H1 (cell line): ENCODE results near the gene CYB561. TPM values are rescaled to one million over a fixed set of nuclear protein-coding genes. Genes with fewer than 3 reads are reported as not detected.

Experiments
- CTCF ChIA-PET: fragments of 300-600 bp; sonication (Branson Sonifier 250); formaldehyde crosslinking; loops from one replicate; lab custom pipeline; 2021; ENCODE audit not compliant: partially characterized antibody; lab: Charles Lee
- POLR2A ChIA-PET: fragments of 300-600 bp; sonication (Branson Sonifier 250); formaldehyde crosslinking; loops from one replicate; lab custom pipeline; 2021; ENCODE audit warnings: inconsistent platforms; ENCODE audit not compliant: partially characterized antibody; lab: Charles Lee
- DNase-seq, 2 experiments: peaks; one replicate each; pipeline versions ENCODE4 v3.0.0 to v3.0.0-alpha.2; 2010 to 2022; ENCODE audit warnings: low spot score in 2 of 2, low read depth in 1 of 2, mixed read lengths in 1 of 2
- FAIRE-seq: peaks from 2 replicates; lab custom pipeline; 2011; peaks lifted over from hg19 to GRCh38; lab: Jason Lieb, UNC
- H2AFZ ChIP-seq: 2 replicates; pipeline ENCODE4 v1.8.1; 2012; ENCODE audit warnings: low read length, inconsistent platforms
- H2AK5ac ChIP-seq: 2 replicates; pipeline ENCODE4 v1.6.1; 2013; ENCODE audit warnings: low read depth, low read length
- H2BK120ac ChIP-seq: replicated peaks from 2 replicates; pipeline ENCODE3; 2013; ENCODE audit warnings: low read depth, low read length, inconsistent platforms
- H2BK12ac ChIP-seq: 2 replicates; pipeline ENCODE4 v1.6.1; 2013; ENCODE audit warnings: low read depth, low read length
- H2BK15ac ChIP-seq: 2 replicates; pipeline ENCODE4 v1.6.1; 2013; ENCODE audit warnings: low read length
- H2BK20ac ChIP-seq: 2 replicates; pipeline ENCODE4 v1.6.1; 2013; ENCODE audit warnings: low read length
- H2BK5ac ChIP-seq: 2 replicates; pipeline ENCODE4 v1.6.1; 2013; ENCODE audit warnings: low read depth, low read length
- H3K14ac ChIP-seq: 2 replicates; pipeline ENCODE4 v1.6.1; 2013; ENCODE audit warnings: inconsistent platforms; ENCODE audit not compliant: insufficient read length
- H3K18ac ChIP-seq: 2 replicates; pipeline ENCODE4 v1.6.1; 2013; ENCODE audit warnings: low read length; ENCODE audit errors: extremely low read depth
- H3K23ac ChIP-seq: 2 replicates; pipeline ENCODE4 v1.6.1; 2013; ENCODE audit warnings: inconsistent platforms; ENCODE audit not compliant: insufficient read length
- H3K23me2 ChIP-seq: 2 replicates; pipeline ENCODE4 v1.6.1; 2013; ENCODE audit warnings: low read depth, low read length
- H3K27ac ChIP-seq: 2 replicates; pipeline ENCODE4 v1.6.1; 2011; ENCODE audit warnings: low read depth, low read length, inconsistent platforms
- H3K27me3 ChIP-seq, 4 experiments: replicated peaks in 1 of 4; 1 replicate in 1 of 4; 2 replicates in 3 of 4; pipeline versions ENCODE4 v1.6.1 to v1.8.1; 2011 to 2013; ENCODE audit warnings: low read length in 3 of 4, mild to moderate bottlenecking in 3 of 4, inconsistent platforms in 2 of 4, mixed read lengths in 2 of 4, moderate library complexity in 1 of 4; ENCODE audit not compliant: control insufficient read depth in 3 of 4, insufficient read depth in 3 of 4; ENCODE audit errors: extremely low read depth in 1 of 4
- H3K36me3 ChIP-seq, 4 experiments: 2 replicates each; pipeline versions ENCODE4 v1.6.1 to v1.8.1; 2011 to 2013; ENCODE audit warnings: mild to moderate bottlenecking in 4 of 4, low read length in 3 of 4, moderate library complexity in 2 of 4, control low read depth in 1 of 4, inconsistent platforms in 1 of 4; ENCODE audit not compliant: insufficient read depth in 4 of 4, control insufficient read depth in 2 of 4
- H3K4ac ChIP-seq: replicated peaks from 2 replicates; pipeline ENCODE3; 2013; ENCODE audit warnings: low read length, low read depth, mixed read lengths, inconsistent platforms; ENCODE audit not compliant: insufficient read length
- H3K4me1 ChIP-seq, 4 experiments: replicated peaks in 1 of 4; 1 replicate in 1 of 4; 2 replicates in 3 of 4; pipeline versions ENCODE4 v1.6.1 to v1.8.1; 2011 to 2013; ENCODE audit warnings: low read length in 3 of 4, inconsistent platforms in 2 of 4, mixed read lengths in 1 of 4; ENCODE audit not compliant: insufficient read depth in 4 of 4, control insufficient read depth in 3 of 4
- H3K4me2 ChIP-seq, 2 experiments: 2 replicates each; pipeline versions ENCODE4 v1.6.1 to v1.8.1; 2011 to 2013; ENCODE audit warnings: low read depth in 2 of 2, low read length in 2 of 2, control low read depth in 1 of 2, inconsistent platforms in 1 of 2, mild to moderate bottlenecking in 1 of 2; ENCODE audit not compliant: insufficient read depth in 1 of 2
- H3K4me3 ChIP-seq, 4 experiments: fragments of 200-600, 300-600 bp in 1 of 4; sonication (generic), shearing (Covaris generic), sonication (Bioruptor Twin) in 1 of 4; 2 replicates each; pipeline versions ENCODE4 v1.5.1 to v1.8.1; 2011 to 2016; ENCODE audit warnings: low read length in 4 of 4, low read depth in 3 of 4, control low read depth in 2 of 4, inconsistent platforms in 2 of 4, mild to moderate bottlenecking in 2 of 4, mixed read lengths in 1 of 4, moderate library complexity in 1 of 4; ENCODE audit not compliant: insufficient read depth in 2 of 4; ENCODE audit errors: extremely low read depth in 1 of 4
- H3K56ac ChIP-seq: replicated peaks from 2 replicates; pipeline ENCODE3; 2013; ENCODE audit warnings: low read depth, mild to moderate bottlenecking, mixed read lengths, low read length, inconsistent platforms; ENCODE audit not compliant: insufficient read length
- H3K79me1 ChIP-seq: 2 replicates; pipeline ENCODE4 v1.6.1; 2013; ENCODE audit warnings: low read depth, low read length, control low read depth
- H3K79me2 ChIP-seq, 2 experiments: 2 replicates each; pipeline versions ENCODE4 v1.6.1 to v1.8.1; 2012 to 2013; ENCODE audit warnings: low read length in 2 of 2, mild to moderate bottlenecking in 2 of 2, inconsistent platforms in 1 of 2; ENCODE audit not compliant: insufficient read depth in 2 of 2, control insufficient read depth in 1 of 2
- H3K9ac ChIP-seq, 4 experiments: replicated peaks in 1 of 4; 1 replicate in 1 of 4; 2 replicates in 3 of 4; pipeline versions ENCODE4 v1.6.1 to v1.8.1; 2011 to 2013; ENCODE audit warnings: low read depth in 3 of 4, low read length in 3 of 4, control low read depth in 2 of 4, mild to moderate bottlenecking in 2 of 4, moderate library complexity in 2 of 4, inconsistent platforms in 1 of 4; ENCODE audit errors: extremely low read depth in 1 of 4
- H3K9me3 ChIP-seq, 2 experiments: 2 replicates each; pipeline versions ENCODE4 v1.6.1 to v1.8.1; 2012 to 2013; ENCODE audit warnings: mild to moderate bottlenecking in 2 of 2, moderate library complexity in 2 of 2, control low read depth in 1 of 2, inconsistent platforms in 1 of 2, low read depth in 1 of 2, low read length in 1 of 2, mixed read lengths in 1 of 2; ENCODE audit not compliant: insufficient read depth in 2 of 2
- H4K20me1 ChIP-seq, 2 experiments: replicated peaks in 1 of 2; 2 replicates each; pipeline versions ENCODE3 to v1.8.1; 2011 to 2013; ENCODE audit warnings: inconsistent platforms in 2 of 2, low read length in 2 of 2, mild to moderate bottlenecking in 1 of 2; ENCODE audit not compliant: insufficient read depth in 2 of 2, control insufficient read depth in 1 of 2
- H4K5ac ChIP-seq: 2 replicates; pipeline ENCODE4 v1.6.1; 2013; ENCODE audit warnings: low read length, low read depth, mixed read lengths, inconsistent platforms; ENCODE audit not compliant: insufficient read length
- H4K8ac ChIP-seq: 2 replicates; pipeline ENCODE4 v1.8.0; 2013; ENCODE audit warnings: mild to moderate bottlenecking, moderate library complexity, low read length, inconsistent platforms; ENCODE audit not compliant: insufficient read depth; ENCODE audit errors: extremely low read depth
- H4K91ac ChIP-seq: replicated peaks from 2 replicates; pipeline ENCODE3; 2013; ENCODE audit warnings: low read length, mixed read lengths, inconsistent platforms; ENCODE audit not compliant: insufficient read length
- BCL11A ChIP-seq, 2 experiments: IDR thresholded peaks; one replicate each; pipeline ENCODE4 v1.6.1; 2011; ENCODE audit warnings: low read depth in 2 of 2, low read length in 2 of 2, mild to moderate bottlenecking in 2 of 2
- CREB1 ChIP-seq: IDR thresholded peaks from 2 replicates; pipeline ENCODE4 v1.6.1; 2012; ENCODE audit warnings: inconsistent platforms
- EP300 ChIP-seq, 2 experiments: IDR thresholded peaks; 1 replicate in 1 of 2; 2 replicates in 1 of 2; pipeline ENCODE4 v1.6.1; 2011 to 2012; ENCODE audit warnings: low read depth in 2 of 2, low read length in 2 of 2, mild to moderate bottlenecking in 2 of 2, borderline replicate concordance in 1 of 2, inconsistent platforms in 1 of 2, moderate library complexity in 1 of 2
- GTF2F1 ChIP-seq: IDR thresholded peaks from 2 replicates; pipeline ENCODE4 v1.6.1; 2012; ENCODE audit warnings: low read depth, low read length, improper control_type of control experiment, borderline replicate concordance
- HDAC2 ChIP-seq, 2 experiments: fragments of 300-600 bp in 1 of 2; sonication (generic) in 1 of 2; IDR thresholded peaks; 2 replicates each; pipeline ENCODE4 v1.6.1; 2011 to 2012; ENCODE audit warnings: low read depth in 2 of 2, low read length in 2 of 2, mild to moderate bottlenecking in 2 of 2, moderate library complexity in 2 of 2, borderline replicate concordance in 1 of 2, inconsistent platforms in 1 of 2
- KDM4A ChIP-seq: IDR thresholded peaks from one replicate; pipeline ENCODE4 v1.7.1; 2012; ENCODE audit warnings: low read depth, mild to moderate bottlenecking, moderate library complexity, low read length, inconsistent platforms; ENCODE audit not compliant: severe bottlenecking
- POU5F1 ChIP-seq: IDR thresholded peaks from 2 replicates; pipeline ENCODE4 v1.6.1; 2011; ENCODE audit warnings: low read depth, mild to moderate bottlenecking, low read length, moderate library complexity
- RAD21 ChIP-seq, 2 experiments: IDR thresholded peaks in 1 of 2; conservative IDR thresholded peaks in 1 of 2; 2 replicates each; pipeline ENCODE4 v1.6.1; 2011; ENCODE audit warnings: low read depth in 2 of 2, low read length in 2 of 2, improper control_type of control experiment in 1 of 2, inconsistent platforms in 1 of 2, mild to moderate bottlenecking in 1 of 2, moderate library complexity in 1 of 2
- RBBP5 ChIP-seq: IDR thresholded peaks from 2 replicates; pipeline ENCODE4 v1.7.1; 2012; ENCODE audit warnings: low read depth, mild to moderate bottlenecking, inconsistent platforms, low read length, moderate library complexity, borderline replicate concordance
- RFX5 ChIP-seq: IDR thresholded peaks from 2 replicates; pipeline ENCODE4 v1.6.1; 2011; ENCODE audit warnings: low read depth, low read length, improper control_type of control experiment, borderline replicate concordance
- SIRT6 ChIP-seq: IDR thresholded peaks from one replicate; pipeline ENCODE4 v1.7.1; 2012; ENCODE audit warnings: low read length, inconsistent platforms
- TBP ChIP-seq: IDR thresholded peaks from 2 replicates; pipeline ENCODE4 v1.6.1; 2011; ENCODE audit warnings: low read depth, low read length, improper control_type of control experiment
- WGBS, 2 experiments: shearing (Covaris generic) in 1 of 2; methylation state at CpG; one replicate each; pipeline versions ENCODE4 v1.1.6 to v1.1.7; 2013 to 2015; ENCODE audit warnings: low lambda C conversion rate in 2 of 2, mixed read lengths in 2 of 2, inconsistent platforms in 1 of 2, low coverage in 1 of 2, missing lambda C conversion rate in 1 of 2; ENCODE audit not compliant: insufficient replicate concordance in 2 of 2, insufficient coverage in 1 of 2, insufficient read length in 1 of 2; ENCODE audit errors: extremely low coverage in 1 of 2, missing lambda C conversion rate in 1 of 2; 5-methylcytosine and 5-hydroxymethylcytosine counted together
- polyA plus RNA-seq, 7 experiments: library from polyadenylated mRNA; depleted of rRNA in 3 of 7; stranded (reverse) in 5 of 7; unstranded in 2 of 7; fragments of >200 nt in 5 of 7; fragments of 200-250 nt in 2 of 7; gene quantifications; 1 replicate in 5 of 7; 2 replicates in 1 of 7; 4 replicates in 1 of 7; pipeline versions ENCODE4 v1.2.1 to v1.2.3, GENCODE V29; 2011 to 2013; ENCODE audit warnings: missing spikeins in 2 of 7, mixed read lengths in 2 of 7
- total RNA-seq: library from RNA; stranded (reverse); fragmentation: NEBNext Ultra II Directional; extraction: Animal tissue kit (Norgen Biotek cat#: 25700); gene quantifications from 2 replicates; pipeline ENCODE4 v1.2.1, GENCODE V29; 2021

Gene CYB561
- total and polyA plus RNA-seq, 2 of the 8 experiments (the other 6 are each of a cell fraction or from before 2014, with no cell fraction given) = 19.7 to 23.4 TPM

DNA sequence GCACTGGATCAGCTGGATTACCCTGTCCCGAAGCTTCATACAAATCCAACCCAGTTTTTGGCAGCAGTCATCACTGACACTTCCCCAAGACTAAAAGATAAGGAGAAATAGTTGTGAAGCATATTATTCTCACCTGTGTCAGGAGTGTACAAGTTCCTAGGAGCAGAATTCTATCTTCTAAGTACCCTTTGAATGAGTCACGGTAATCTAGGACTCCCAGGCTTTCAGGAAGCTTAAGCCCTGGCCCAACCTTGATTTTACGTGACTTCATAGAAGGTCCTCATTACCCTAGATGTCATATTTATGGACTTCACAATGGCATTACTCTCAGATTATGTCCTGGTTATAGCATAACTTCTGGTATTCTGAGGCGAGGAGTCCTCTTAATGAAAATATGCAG, 31.9 kb downstream of the CYB561 start:
- Histone ChIP-seq H4K91ac (no peak overlapping the region), H3K27ac (no peak overlapping the region), H3K4ac (no peak overlapping the region), H3K36me3 (no peaks in the 10 kb centered on the region), H3K4me3 (no peak overlapping the region), H4K20me1 (no peaks in the 10 kb centered on the region), H3K23ac (no peak overlapping the region), H3K9ac (no peak overlapping the region), H3K18ac (no peak overlapping the region), H3K79me1 (no peaks in the 10 kb centered on the region), H3K56ac (no peak overlapping the region), H2BK120ac (no peak overlapping the region), H3K14ac (no peak overlapping the region), H2BK5ac (no peak overlapping the region), H2BK20ac (no peak overlapping the region), H3K79me2 (no peaks in the 10 kb centered on the region), H2BK15ac (no peak overlapping the region), H2BK12ac (no peak overlapping the region), H2AFZ (no peak overlapping the region), H4K8ac (no peak overlapping the region), H3K4me2 (no peak overlapping the region), H4K5ac (no peak overlapping the region), H3K27me3 (no peaks in the 10 kb centered on the region), H2AK5ac (no peak overlapping the region), H3K9me3 (no peaks in the 10 kb centered on the region), H3K4me1 (no peaks in the 10 kb centered on the region), H3K23me2 (no peaks in the 10 kb centered on the region)
- ChIA-PET POLR2A (no interaction called here), CTCF (interaction anchor here (0.8 to 7.7 kb wide), 7 partner anchors 8 to 332 kb away, joined by 3 to 48 read pairs (median 4); no protein-coding TSS in a partner anchor)
- 89% methylated on average over 4 of the region's 4 CpGs; no CpG with 5 or more reads in 1 of the 2 experiments for WGBS, 2 experiments
- FAIRE-seq = no peak
- DNase-seq = no peak
- TF ChIP-seq CREB1 (no peak), RAD21 (IDR thresholded peaks at IDR 0.05 in 1 of 2, conservative IDR thresholded peaks at IDR 0.05 in 1 of 2; ENCODE audit: low read depth in 2 of 2, low read length in 2 of 2) (no peak), EP300 (IDR thresholded peaks at IDR 0.05; ENCODE audit: borderline replicate concordance in 1 of 2, low read depth in 2 of 2, low read length in 2 of 2) (no peak), GTF2F1 (no peak), KDM4A (no peak), TBP (no peak), BCL11A (IDR thresholded peaks at IDR 0.05; ENCODE audit: low read depth in 2 of 2, low read length in 2 of 2) (no peak), RFX5 (no peak), SIRT6 (no peak), POU5F1 (no peak), RBBP5 (no peak), HDAC2 (IDR thresholded peaks at IDR 0.05; ENCODE audit: borderline replicate concordance in 1 of 2, low read depth in 2 of 2, low read length in 2 of 2) (no peak)
